ENCODE data around the gene MSH3. TPM values are rescaled to one million over a fixed set of nuclear protein-coding genes. Genes with fewer than 3 reads are reported as not detected.

The MSH3 gene
- total and polyA plus RNA-seq, 2 of the 8 experiments (the other 6 are each of a cell fraction or from before 2014, with no cell fraction given) = 3.6 to 22.6 TPM

GRCh38 chr5:80852331-80853245 lies 198.1 kb downstream of the MSH3 start (continued):
- TF ChIP-seq CTCF (IDR thresholded peaks at IDR 0.05; ENCODE audit: control extremely low read depth in 1 of 3, insufficient read depth in 1 of 3, low read depth in 1 of 3, low read length in 3 of 3) = no peak
- no peak for TF ChIP-seq SIRT6 (IDR thresholded peaks at IDR 0.05; ENCODE audit: low read length)
- TF ChIP-seq RBBP5 (IDR thresholded peaks at IDR 0.05; ENCODE audit: borderline replicate concordance, low read depth, low read length) = no peak
- TF ChIP-seq CEBPB (IDR thresholded peaks at IDR 0.05; ENCODE audit: low read depth, low read length) = no peak
- TF ChIP-seq JUN (IDR thresholded peaks at IDR 0.05; ENCODE audit: low read depth, low read length) = no peak

Data from H1 (cell line).